Esophagus muscularis mucosa (tissue), 2 donors: Measurements from ENCODE around the gene MAGI2.

ENCODE experiments used
- POLR2A ChIP-seq: fragments of 450-650 bp; IDR thresholded peaks from one replicate; pipeline ENCODE4 v1.6.1; 2017; ENCODE audit warnings: antibody characterized with exemption, moderate library complexity, mild to moderate bottlenecking, low read depth
- POLR2AphosphoS5 ChIP-seq, 2 donors: sonication (generic); formaldehyde crosslinking; IDR thresholded peaks; one replicate each; pipeline ENCODE4 v1.6.1; 2017; ENCODE audit warnings: antibody characterized with exemption in 2 of 2

DNA sequence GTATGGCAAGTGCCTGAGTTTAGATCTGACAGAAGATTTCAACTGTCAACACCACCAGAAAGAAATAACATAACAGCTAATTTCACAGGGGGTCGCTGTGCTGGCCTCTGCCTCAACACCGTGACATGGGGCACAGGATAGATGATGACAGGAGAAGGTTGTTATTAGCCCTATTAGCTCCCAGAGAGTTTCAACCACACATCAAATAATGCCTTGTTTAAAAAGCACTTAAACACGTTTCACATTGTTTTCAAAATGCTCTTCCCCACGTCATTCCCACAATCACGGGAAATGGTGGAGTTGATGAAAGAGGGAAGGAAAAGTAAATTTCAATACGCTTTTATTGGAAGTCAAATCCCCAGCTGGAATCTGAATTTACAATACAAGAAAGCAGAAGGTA lies 184.7 kb downstream of the MAGI2 start:
- TF ChIP-seq POLR2A (no peak), POLR2AphosphoS5 (IDR thresholded peaks at IDR 0.05) (no peak)
